H1 (cell line): ENCODE results near the gene DDX11. TPM values are rescaled to one million over a fixed set of nuclear protein-coding genes. Genes with fewer than 3 reads are reported as not detected.

ENCODE experiments used
- CTCF ChIA-PET: fragments of 300-600 bp; sonication (Branson Sonifier 250); formaldehyde crosslinking; loops from one replicate; lab custom pipeline; 2021; ENCODE audit not compliant: partially characterized antibody; lab: Charles Lee
- POLR2A ChIA-PET: fragments of 300-600 bp; sonication (Branson Sonifier 250); formaldehyde crosslinking; loops from one replicate; lab custom pipeline; 2021; ENCODE audit warnings: inconsistent platforms; ENCODE audit not compliant: partially characterized antibody; lab: Charles Lee
- DNase-seq, 2 experiments: peaks; one replicate each; pipeline versions ENCODE4 v3.0.0 to v3.0.0-alpha.2; 2010 to 2022; ENCODE audit warnings: low spot score in 2 of 2, low read depth in 1 of 2, mixed read lengths in 1 of 2
- FAIRE-seq: peaks from 2 replicates; lab custom pipeline; 2011; peaks lifted over from hg19 to GRCh38; lab: Jason Lieb, UNC
- H2AFZ ChIP-seq: 2 replicates; pipeline ENCODE4 v1.8.1; 2012; ENCODE audit warnings: low read length, inconsistent platforms
- H2AK5ac ChIP-seq: 2 replicates; pipeline ENCODE4 v1.6.1; 2013; ENCODE audit warnings: low read depth, low read length
- H2BK120ac ChIP-seq: replicated peaks from 2 replicates; pipeline ENCODE3; 2013; ENCODE audit warnings: low read depth, low read length, inconsistent platforms
- H2BK12ac ChIP-seq: 2 replicates; pipeline ENCODE4 v1.6.1; 2013; ENCODE audit warnings: low read depth, low read length
- H2BK15ac ChIP-seq: 2 replicates; pipeline ENCODE4 v1.6.1; 2013; ENCODE audit warnings: low read length
- H2BK20ac ChIP-seq: 2 replicates; pipeline ENCODE4 v1.6.1; 2013; ENCODE audit warnings: low read length
- H2BK5ac ChIP-seq: 2 replicates; pipeline ENCODE4 v1.6.1; 2013; ENCODE audit warnings: low read depth, low read length
- H3K14ac ChIP-seq: 2 replicates; pipeline ENCODE4 v1.6.1; 2013; ENCODE audit warnings: inconsistent platforms; ENCODE audit not compliant: insufficient read length
- H3K18ac ChIP-seq: 2 replicates; pipeline ENCODE4 v1.6.1; 2013; ENCODE audit warnings: low read length; ENCODE audit errors: extremely low read depth
- H3K23ac ChIP-seq: 2 replicates; pipeline ENCODE4 v1.6.1; 2013; ENCODE audit warnings: inconsistent platforms; ENCODE audit not compliant: insufficient read length
- H3K23me2 ChIP-seq: 2 replicates; pipeline ENCODE4 v1.6.1; 2013; ENCODE audit warnings: low read depth, low read length
- H3K27ac ChIP-seq: 2 replicates; pipeline ENCODE4 v1.6.1; 2011; ENCODE audit warnings: low read depth, low read length, inconsistent platforms
- H3K27me3 ChIP-seq, 4 experiments: replicated peaks in 1 of 4; 1 replicate in 1 of 4; 2 replicates in 3 of 4; pipeline versions ENCODE4 v1.6.1 to v1.8.1; 2011 to 2013; ENCODE audit warnings: low read length in 3 of 4, mild to moderate bottlenecking in 3 of 4, inconsistent platforms in 2 of 4, mixed read lengths in 2 of 4, moderate library complexity in 1 of 4; ENCODE audit not compliant: control insufficient read depth in 3 of 4, insufficient read depth in 3 of 4; ENCODE audit errors: extremely low read depth in 1 of 4
- H3K36me3 ChIP-seq, 4 experiments: 2 replicates each; pipeline versions ENCODE4 v1.6.1 to v1.8.1; 2011 to 2013; ENCODE audit warnings: mild to moderate bottlenecking in 4 of 4, low read length in 3 of 4, moderate library complexity in 2 of 4, control low read depth in 1 of 4, inconsistent platforms in 1 of 4; ENCODE audit not compliant: insufficient read depth in 4 of 4, control insufficient read depth in 2 of 4
- H3K4ac ChIP-seq: replicated peaks from 2 replicates; pipeline ENCODE3; 2013; ENCODE audit warnings: low read length, low read depth, mixed read lengths, inconsistent platforms; ENCODE audit not compliant: insufficient read length
- H3K4me1 ChIP-seq, 4 experiments: replicated peaks in 1 of 4; 1 replicate in 1 of 4; 2 replicates in 3 of 4; pipeline versions ENCODE4 v1.6.1 to v1.8.1; 2011 to 2013; ENCODE audit warnings: low read length in 3 of 4, inconsistent platforms in 2 of 4, mixed read lengths in 1 of 4; ENCODE audit not compliant: insufficient read depth in 4 of 4, control insufficient read depth in 3 of 4
- H3K4me2 ChIP-seq, 2 experiments: 2 replicates each; pipeline versions ENCODE4 v1.6.1 to v1.8.1; 2011 to 2013; ENCODE audit warnings: low read depth in 2 of 2, low read length in 2 of 2, control low read depth in 1 of 2, inconsistent platforms in 1 of 2, mild to moderate bottlenecking in 1 of 2; ENCODE audit not compliant: insufficient read depth in 1 of 2
- H3K4me3 ChIP-seq, 4 experiments: fragments of 200-600, 300-600 bp in 1 of 4; sonication (generic), shearing (Covaris generic), sonication (Bioruptor Twin) in 1 of 4; 2 replicates each; pipeline versions ENCODE4 v1.5.1 to v1.8.1; 2011 to 2016; ENCODE audit warnings: low read length in 4 of 4, low read depth in 3 of 4, control low read depth in 2 of 4, inconsistent platforms in 2 of 4, mild to moderate bottlenecking in 2 of 4, mixed read lengths in 1 of 4, moderate library complexity in 1 of 4; ENCODE audit not compliant: insufficient read depth in 2 of 4; ENCODE audit errors: extremely low read depth in 1 of 4
- H3K56ac ChIP-seq: replicated peaks from 2 replicates; pipeline ENCODE3; 2013; ENCODE audit warnings: low read depth, mild to moderate bottlenecking, mixed read lengths, low read length, inconsistent platforms; ENCODE audit not compliant: insufficient read length
- H3K79me1 ChIP-seq: 2 replicates; pipeline ENCODE4 v1.6.1; 2013; ENCODE audit warnings: low read depth, low read length, control low read depth
- H3K79me2 ChIP-seq, 2 experiments: 2 replicates each; pipeline versions ENCODE4 v1.6.1 to v1.8.1; 2012 to 2013; ENCODE audit warnings: low read length in 2 of 2, mild to moderate bottlenecking in 2 of 2, inconsistent platforms in 1 of 2; ENCODE audit not compliant: insufficient read depth in 2 of 2, control insufficient read depth in 1 of 2
- H3K9ac ChIP-seq, 4 experiments: replicated peaks in 1 of 4; 1 replicate in 1 of 4; 2 replicates in 3 of 4; pipeline versions ENCODE4 v1.6.1 to v1.8.1; 2011 to 2013; ENCODE audit warnings: low read depth in 3 of 4, low read length in 3 of 4, control low read depth in 2 of 4, mild to moderate bottlenecking in 2 of 4, moderate library complexity in 2 of 4, inconsistent platforms in 1 of 4; ENCODE audit errors: extremely low read depth in 1 of 4
- H3K9me3 ChIP-seq, 2 experiments: 2 replicates each; pipeline versions ENCODE4 v1.6.1 to v1.8.1; 2012 to 2013; ENCODE audit warnings: mild to moderate bottlenecking in 2 of 2, moderate library complexity in 2 of 2, control low read depth in 1 of 2, inconsistent platforms in 1 of 2, low read depth in 1 of 2, low read length in 1 of 2, mixed read lengths in 1 of 2; ENCODE audit not compliant: insufficient read depth in 2 of 2
- H4K20me1 ChIP-seq, 2 experiments: replicated peaks in 1 of 2; 2 replicates each; pipeline versions ENCODE3 to v1.8.1; 2011 to 2013; ENCODE audit warnings: inconsistent platforms in 2 of 2, low read length in 2 of 2, mild to moderate bottlenecking in 1 of 2; ENCODE audit not compliant: insufficient read depth in 2 of 2, control insufficient read depth in 1 of 2
- H4K5ac ChIP-seq: 2 replicates; pipeline ENCODE4 v1.6.1; 2013; ENCODE audit warnings: low read length, low read depth, mixed read lengths, inconsistent platforms; ENCODE audit not compliant: insufficient read length
- H4K8ac ChIP-seq: 2 replicates; pipeline ENCODE4 v1.8.0; 2013; ENCODE audit warnings: mild to moderate bottlenecking, moderate library complexity, low read length, inconsistent platforms; ENCODE audit not compliant: insufficient read depth; ENCODE audit errors: extremely low read depth
- H4K91ac ChIP-seq: replicated peaks from 2 replicates; pipeline ENCODE3; 2013; ENCODE audit warnings: low read length, mixed read lengths, inconsistent platforms; ENCODE audit not compliant: insufficient read length
- ASH2L ChIP-seq: fragments of 200-600, 300-600 bp; sonication (generic); IDR thresholded peaks from one replicate; pipeline ENCODE4 v1.7.1; 2017; ENCODE audit warnings: low read length
- BRCA1 ChIP-seq: IDR thresholded peaks from 2 replicates; pipeline ENCODE4 v1.6.1; 2012; ENCODE audit warnings: low read depth, low read length, improper control_type of control experiment
- CBX5 ChIP-seq: fragments of 300-800, 300-1000 bp; sonication (generic); IDR thresholded peaks from 2 replicates; pipeline ENCODE4 v1.7.1; 2016; ENCODE audit warnings: antibody characterized with exemption, low read length, low read depth
- CREB1 ChIP-seq: IDR thresholded peaks from 2 replicates; pipeline ENCODE4 v1.6.1; 2012; ENCODE audit warnings: inconsistent platforms
- CTBP2 ChIP-seq: IDR thresholded peaks from 2 replicates; pipeline ENCODE4 v1.7.0; 2011; ENCODE audit warnings: borderline replicate concordance, mild to moderate bottlenecking, moderate library complexity, mixed read lengths, low read length; ENCODE audit not compliant: insufficient read depth, insufficient read length
- HDAC6 ChIP-seq: IDR thresholded peaks from one replicate; pipeline ENCODE4 v1.7.1; 2012; ENCODE audit warnings: low read depth, mild to moderate bottlenecking, inconsistent platforms, low read length, moderate library complexity
- KDM5A ChIP-seq: fragments of 200-600 bp; IDR thresholded peaks from 2 replicates; pipeline ENCODE4 v1.7.1; 2012; ENCODE audit warnings: mild to moderate bottlenecking, low read length, inconsistent platforms, mixed read lengths
- MAFK ChIP-seq: IDR thresholded peaks from 2 replicates; pipeline ENCODE4 v1.6.1; 2012; ENCODE audit warnings: low read depth, mild to moderate bottlenecking, improper control_type of control experiment, low read length
- NANOG ChIP-seq: IDR thresholded peaks from 2 replicates; pipeline ENCODE4 v1.6.1; 2011; ENCODE audit warnings: low read length, low read depth, mild to moderate bottlenecking, inconsistent platforms; ENCODE audit not compliant: insufficient read depth, poor library complexity, severe bottlenecking
- POLR2A ChIP-seq, 2 experiments: IDR thresholded peaks; 1 replicate in 1 of 2; 2 replicates in 1 of 2; pipeline ENCODE4 v1.6.1; 2011; ENCODE audit warnings: low read depth in 2 of 2, low read length in 2 of 2, mild to moderate bottlenecking in 2 of 2; ENCODE audit errors: control extremely low read depth in 1 of 2
- RXRA ChIP-seq: IDR thresholded peaks from 2 replicates; pipeline ENCODE4 v1.6.1; 2011; ENCODE audit warnings: low read depth, mild to moderate bottlenecking, low read length, moderate library complexity; ENCODE audit not compliant: insufficient read depth
- SIN3A ChIP-seq, 2 experiments: IDR thresholded peaks in 1 of 2; conservative IDR thresholded peaks in 1 of 2; 2 replicates each; pipeline ENCODE4 v1.6.1; 2011 to 2012; ENCODE audit warnings: low read length in 2 of 2, improper control_type of control experiment in 1 of 2, low read depth in 1 of 2, mild to moderate bottlenecking in 1 of 2
- SIRT6 ChIP-seq: IDR thresholded peaks from one replicate; pipeline ENCODE4 v1.7.1; 2012; ENCODE audit warnings: low read length, inconsistent platforms
- SIX5 ChIP-seq: IDR thresholded peaks from 2 replicates; pipeline ENCODE4 v1.6.1; 2011; ENCODE audit warnings: mild to moderate bottlenecking, low read depth, low read length
- TBP ChIP-seq: IDR thresholded peaks from 2 replicates; pipeline ENCODE4 v1.6.1; 2011; ENCODE audit warnings: low read depth, low read length, improper control_type of control experiment
- TEAD4 ChIP-seq: IDR thresholded peaks from 2 replicates; pipeline ENCODE4 v1.6.1; 2012; ENCODE audit warnings: low read depth, low read length, inconsistent platforms, mixed read lengths
- YY1 ChIP-seq: IDR thresholded peaks from 2 replicates; pipeline ENCODE4 v1.6.1; 2011; ENCODE audit warnings: low read depth, mild to moderate bottlenecking, low read length
- WGBS, 2 experiments: shearing (Covaris generic) in 1 of 2; methylation state at CpG; one replicate each; pipeline versions ENCODE4 v1.1.6 to v1.1.7; 2013 to 2015; ENCODE audit warnings: low lambda C conversion rate in 2 of 2, mixed read lengths in 2 of 2, inconsistent platforms in 1 of 2, low coverage in 1 of 2, missing lambda C conversion rate in 1 of 2; ENCODE audit not compliant: insufficient replicate concordance in 2 of 2, insufficient coverage in 1 of 2, insufficient read length in 1 of 2; ENCODE audit errors: extremely low coverage in 1 of 2, missing lambda C conversion rate in 1 of 2; 5-methylcytosine and 5-hydroxymethylcytosine counted together
- polyA plus RNA-seq, 7 experiments: library from polyadenylated mRNA; depleted of rRNA in 3 of 7; stranded (reverse) in 5 of 7; unstranded in 2 of 7; fragments of >200 nt in 5 of 7; fragments of 200-250 nt in 2 of 7; gene quantifications; 1 replicate in 5 of 7; 2 replicates in 1 of 7; 4 replicates in 1 of 7; pipeline versions ENCODE4 v1.2.1 to v1.2.3, GENCODE V29; 2011 to 2013; ENCODE audit warnings: missing spikeins in 2 of 7, mixed read lengths in 2 of 7
- total RNA-seq: library from RNA; stranded (reverse); fragmentation: NEBNext Ultra II Directional; extraction: Animal tissue kit (Norgen Biotek cat#: 25700); gene quantifications from 2 replicates; pipeline ENCODE4 v1.2.1, GENCODE V29; 2021

DDX11 gene
- total and polyA plus RNA-seq, 2 of the 8 experiments (the other 6 are each of a cell fraction or from before 2014, with no cell fraction given), result 61.6 to 141 TPM

- H3K23ac ChIP-seq, result no peak overlapping the region
- H3K79me1 ChIP-seq, result no peaks in the 10 kb centered on the region
- no peaks in the 10 kb centered on the region for H3K36me3 ChIP-seq
- no peak overlapping the region for H2BK120ac ChIP-seq
- H4K8ac ChIP-seq, result no peak overlapping the region
- no peak overlapping the region for H4K91ac ChIP-seq
- H3K27ac ChIP-seq, result no peak overlapping the region
- H2BK15ac ChIP-seq, result no peak overlapping the region
- H2AFZ ChIP-seq, result no peak overlapping the region
- H4K5ac ChIP-seq, result no peak overlapping the region
- no peak overlapping the region for H2BK12ac ChIP-seq
- no peak for DNase-seq
- no peak overlapping the region for H3K4me2 ChIP-seq
- no peaks in the 10 kb centered on the region for H3K9me3 ChIP-seq
- no peak overlapping the region for H2BK20ac ChIP-seq
- H2AK5ac ChIP-seq, result no peak overlapping the region
- POLR2A ChIA-PET, result no interaction called here
- H3K56ac ChIP-seq, result no peak overlapping the region
- no peaks in the 10 kb centered on the region for H3K27me3 ChIP-seq
- H3K9ac ChIP-seq, result no peak overlapping the region
- H3K18ac ChIP-seq, result no peak overlapping the region
- no peak overlapping the region for H2BK5ac ChIP-seq
- H3K4ac ChIP-seq, result no peak overlapping the region
- H3K4me1 ChIP-seq, result no peaks in the 10 kb centered on the region
- CTCF ChIA-PET, result interaction anchor here (1.4 kb wide), 1 partner anchor 17 kb away, joined by 3 read pairs; no protein-coding TSS in a partner anchor
- no peaks in the 10 kb centered on the region for H3K23me2 ChIP-seq
- no peaks in the 10 kb centered on the region for H3K79me2 ChIP-seq
- no peak overlapping the region for H3K14ac ChIP-seq
- FAIRE-seq, result no peak
- H3K4me3 ChIP-seq, result no peak overlapping the region
- WGBS, 2 experiments, result 77% methylated on average over 2 of the region's 2 CpGs; no CpG with 5 or more reads in 1 of the 2 experiments
- no peaks in the 10 kb centered on the region for H4K20me1 ChIP-seq
- TF ChIP-seq CREB1 (no peak), MAFK (no peak), ASH2L (no peak), KDM5A (no peak), BRCA1 (no peak), HDAC6 (no peak), YY1 (no peak), SIN3A (conservative IDR thresholded peaks at IDR 0.05 in 1 of 2, IDR thresholded peaks at IDR 0.05 in 1 of 2; ENCODE audit: low read depth in 1 of 2, low read length in 2 of 2) (no peak), TBP (no peak), SIRT6 (no peak), NANOG (no peak), CBX5 (no peak), CTBP2 (no peak), POLR2A (IDR thresholded peaks at IDR 0.05; ENCODE audit: control extremely low read depth in 1 of 2, low read depth in 2 of 2, low read length in 2 of 2) (no peak), TEAD4 (no peak), SIX5 (no peak), RXRA (no peak)
Measured at GRCh38 chr12:31037931-31038330, 35.7 kb upstream of the DDX11 start.
